ENCODE results near the gene PEX3. TPM values are rescaled to one million over a fixed set of nuclear protein-coding genes. Genes with fewer than 3 reads are reported as not detected.

Gene PEX3
- total RNA-seq, 6 donors from 2014 or later, result 3.4 to 18.5 (median 13.1) TPM

DNA sequence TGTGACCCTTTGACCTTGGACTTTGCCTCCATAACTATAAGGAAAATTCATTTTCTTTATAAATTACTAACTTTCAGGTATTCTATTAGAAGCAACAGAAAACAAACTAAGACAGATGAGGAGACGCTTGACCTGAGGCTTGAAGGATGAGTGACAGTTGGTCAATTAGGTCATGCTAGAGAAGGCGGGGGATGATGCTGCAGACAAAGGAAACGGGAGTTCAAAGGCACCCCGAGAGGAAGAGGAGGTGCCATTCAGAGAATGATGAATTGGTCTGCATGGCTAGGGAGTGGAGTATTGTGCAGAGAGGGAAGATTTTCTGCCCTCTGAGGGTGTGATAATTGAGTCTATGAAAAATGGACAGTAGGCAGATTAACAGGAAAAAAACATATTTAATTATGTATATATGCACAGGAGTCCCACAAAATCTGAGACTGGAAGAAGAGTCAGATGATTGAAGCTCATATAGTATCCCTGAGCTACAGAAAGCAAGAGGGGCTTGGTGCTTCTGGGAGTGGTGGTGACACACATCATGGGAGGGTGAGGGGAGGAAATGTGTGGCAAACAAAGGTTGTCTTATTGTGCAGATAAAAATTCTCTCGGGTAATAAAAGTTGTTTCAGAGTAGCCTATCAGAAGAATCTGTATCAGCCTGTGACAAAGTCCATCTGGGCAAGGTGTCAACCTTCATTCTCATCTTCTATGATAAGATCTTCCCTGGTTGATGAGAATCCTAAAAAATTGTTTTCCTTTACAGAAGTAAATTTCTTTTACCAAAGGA lies 81.3 kb downstream of the PEX3 start:
- no peaks in the 10 kb centered on the region for H3K9me3 ChIP-seq
- no peak for TF ChIP-seq CTCF (IDR thresholded peaks at IDR 0.05)
- no peak for TF ChIP-seq POLR2A (IDR thresholded peaks at IDR 0.05)
- TF ChIP-seq EP300 (IDR thresholded peaks at IDR 0.05), result no peak
- no peak for TF ChIP-seq POLR2AphosphoS5 (IDR thresholded peaks at IDR 0.05)

DNA sequence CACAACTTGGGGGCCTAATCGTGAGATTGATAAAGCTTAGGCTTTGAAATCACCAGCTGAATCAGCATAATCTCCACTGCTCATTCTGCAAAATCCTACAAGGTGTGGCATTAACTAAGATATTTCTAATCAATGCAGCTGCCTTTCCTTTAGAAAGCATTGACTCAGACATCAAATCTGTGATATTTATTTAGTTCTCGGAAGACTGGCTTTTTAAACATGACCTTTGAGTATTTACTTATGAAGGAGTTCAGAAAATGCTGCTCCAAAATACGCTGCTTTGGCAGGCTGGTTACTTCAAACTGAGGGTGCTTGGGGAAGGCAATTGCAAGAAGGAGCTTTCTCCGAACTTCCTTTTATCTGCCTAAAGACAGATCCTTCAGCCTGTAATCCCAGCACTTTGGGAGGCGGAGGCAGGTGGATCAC lies 84.6 kb downstream of the PEX3 start:
- no peaks in the 10 kb centered on the region for H3K9me3 ChIP-seq
- no peak overlapping the region for H3K27ac ChIP-seq
- WGBS, 2 donors, result 58 to 72% methylated on average over 5 of the region's 5 CpGs
- no peak for TF ChIP-seq EP300 (IDR thresholded peaks at IDR 0.05)
- no peaks in the 10 kb centered on the region for H3K27me3 ChIP-seq
- ATAC-seq (ENCODE audit: low FRiP score in 2 of 2) (no peak), DNase-seq (no peak)
- H3K4me1 ChIP-seq, result peaks cover 6 to 18% (median 13%) of the 10 kb centered on the region in 4 donors
- H3K4me3 ChIP-seq, result no peak overlapping the region
- no peaks in the 10 kb centered on the region for H3K36me3 ChIP-seq

More for the DNA sequence above, 81.3 kb downstream of the PEX3 start:
- 49 to 53% methylated on average over 5 of the region's 5 CpGs for WGBS, 2 donors
- H3K27me3 ChIP-seq, result no peaks in the 10 kb centered on the region
- peaks cover 0 to 7% (median 5%) of the 10 kb centered on the region in 4 donors for H3K4me1 ChIP-seq
- ATAC-seq (ENCODE audit: low FRiP score in 2 of 2) (no peak), DNase-seq (no peak)
- H3K4me3 ChIP-seq, result no peak overlapping the region
- H3K27ac ChIP-seq, result no peak overlapping the region
- no peaks in the 10 kb centered on the region for H3K36me3 ChIP-seq

DNA sequence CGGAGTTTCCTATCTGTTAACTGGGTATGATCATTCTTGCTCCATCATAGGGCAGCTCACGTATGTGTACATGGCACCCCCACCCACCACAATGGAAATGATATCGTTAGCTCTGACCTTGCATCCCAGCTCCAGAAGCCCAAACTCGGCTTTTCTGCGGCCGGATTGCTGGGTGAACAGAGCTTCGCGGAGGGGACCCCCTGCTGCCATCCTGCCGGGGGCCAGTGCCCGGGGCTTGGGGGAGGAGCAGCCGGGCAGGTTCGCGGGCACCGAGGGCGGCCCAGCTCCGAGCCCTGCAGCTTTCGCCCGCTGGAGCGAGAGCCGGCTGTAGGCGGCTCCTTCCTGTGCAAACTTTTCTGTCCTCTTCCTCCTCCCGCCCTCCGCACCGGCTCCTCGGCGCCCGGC lies 85.9 kb downstream of the PEX3 start:
- DNase-seq (peak; percentile 58 to 91), ATAC-seq (ENCODE audit: low FRiP score in 2 of 2) (peak; percentile 71 to 86)
- Histone ChIP-seq H3K4me1 (peaks cover 6 to 18% (median 13%) of the 10 kb centered on the region in 4 donors), H3K27ac (peak overlapping the region; percentile 59 to 86 (median 69)), H3K27me3 (no peaks in the 10 kb centered on the region), H3K36me3 (no peaks in the 10 kb centered on the region), H3K9me3 (no peaks in the 10 kb centered on the region), H3K4me3 (peak overlapping the region; percentile 46 to 72 (median 66))
- WGBS, 2 donors, result 2 to 6% methylated on average over 5 to 27 of the region's 27 CpGs
- TF ChIP-seq POLR2AphosphoS5 (IDR thresholded peaks at IDR 0.05), result no peak
- no peak for TF ChIP-seq EP300 (IDR thresholded peaks at IDR 0.05)
- no peak for TF ChIP-seq CTCF (IDR thresholded peaks at IDR 0.05)
- TF ChIP-seq POLR2A (IDR thresholded peaks at IDR 0.05), result no peak

DNA sequence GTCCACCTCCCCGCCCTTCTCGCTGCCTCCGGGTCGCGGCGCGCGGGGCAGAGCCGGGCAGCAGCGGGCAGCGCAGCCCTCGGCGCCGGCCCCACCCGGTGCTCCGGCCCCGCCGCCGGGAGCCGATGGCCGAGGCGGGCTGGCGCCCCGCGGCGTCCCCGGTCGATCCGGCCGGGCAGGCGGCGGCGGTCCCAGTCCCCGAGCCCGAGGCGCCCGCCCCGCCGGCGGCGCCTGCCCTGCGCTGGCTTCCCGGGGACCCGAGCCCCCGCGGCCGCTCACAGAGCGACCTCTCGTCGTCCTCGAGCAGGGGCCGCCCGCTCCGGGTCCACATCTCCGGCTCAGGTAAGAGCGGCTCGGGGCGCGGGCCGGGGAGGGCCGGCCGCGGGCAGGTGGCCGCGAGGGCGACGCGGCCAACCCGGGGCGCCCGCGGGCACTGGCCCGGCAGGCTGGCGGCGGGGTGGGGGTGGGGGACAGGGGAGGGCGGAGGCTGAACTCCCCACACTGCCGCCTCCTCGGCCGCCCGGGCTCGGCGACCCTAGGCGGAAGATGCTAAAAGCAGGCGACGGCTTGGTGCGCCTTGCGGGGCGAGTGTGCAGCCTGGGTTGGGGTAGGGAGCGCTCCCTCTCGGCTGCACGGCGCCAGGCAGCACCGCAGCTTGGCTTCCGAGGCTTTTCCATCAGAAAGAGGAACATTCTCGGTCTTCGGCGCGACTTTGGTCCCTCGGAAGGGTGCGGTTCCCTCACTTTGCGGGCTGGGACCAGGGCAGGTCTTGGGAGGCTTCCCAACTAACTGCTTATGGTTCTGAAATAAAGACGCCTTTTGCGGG lies 86.5 kb downstream of the PEX3 start:
- TF ChIP-seq POLR2AphosphoS5 (IDR thresholded peaks at IDR 0.05), result no peak
- no peak for TF ChIP-seq EP300 (IDR thresholded peaks at IDR 0.05)
- peak in 4 of 6 experiments; percentile 14 to 43 (median 28) for TF ChIP-seq CTCF (IDR thresholded peaks at IDR 0.05)
- no peaks in the 10 kb centered on the region for H3K9me3 ChIP-seq
- H3K36me3 ChIP-seq, result no peaks in the 10 kb centered on the region
- H3K4me3 ChIP-seq, result peak overlapping the region; percentile 57 to 72 (median 66)
- H3K27ac ChIP-seq, result peak overlapping the region; percentile 59 to 86 (median 69)
- WGBS, 2 donors, result 0 to 2% methylated on average over 3 to 63 of the region's 103 CpGs
- H3K27me3 ChIP-seq, result no peaks in the 10 kb centered on the region
- DNase-seq, result peak; percentile 68 to 92
- peaks cover 6 to 18% (median 13%) of the 10 kb centered on the region in 4 donors for H3K4me1 ChIP-seq
- ATAC-seq (ENCODE audit: low FRiP score in 2 of 2), result peak; percentile 76 to 85

DNA sequence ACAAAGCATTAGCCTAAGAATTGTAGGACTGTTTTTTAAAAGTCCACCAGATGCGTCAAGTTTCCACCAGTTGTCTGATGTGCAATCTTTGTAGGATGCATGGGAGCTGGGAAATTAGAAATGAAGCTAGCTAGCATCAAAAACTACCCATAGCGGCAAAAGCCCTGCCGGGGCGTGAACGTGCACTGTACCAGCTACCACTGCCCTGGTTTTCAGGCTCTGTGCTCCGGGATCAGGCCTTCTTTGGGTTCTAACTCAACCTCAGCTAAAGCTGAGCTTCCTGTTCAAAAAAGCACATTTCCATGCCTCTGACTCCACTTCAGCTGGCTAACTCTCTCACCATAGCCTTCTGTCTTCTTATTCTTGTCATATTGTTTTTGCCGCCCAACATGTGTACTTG lies 87.8 kb downstream of the PEX3 start:
- DNase-seq (no peak), ATAC-seq (ENCODE audit: low FRiP score in 2 of 2) (no peak)
- TF ChIP-seq CTCF (IDR thresholded peaks at IDR 0.05) (no peak), POLR2AphosphoS5 (IDR thresholded peaks at IDR 0.05) (no peak), POLR2A (IDR thresholded peaks at IDR 0.05) (no peak), EP300 (IDR thresholded peaks at IDR 0.05) (no peak)
- peaks cover 6 to 18% (median 13%) of the 10 kb centered on the region in 4 donors for H3K4me1 ChIP-seq
- H3K4me3 ChIP-seq, result no peak overlapping the region
- 93 to 95% methylated on average over 7 of the region's 7 CpGs for WGBS, 2 donors
- H3K27ac ChIP-seq, result no peak overlapping the region
- H3K9me3 ChIP-seq, result no peaks in the 10 kb centered on the region
- H3K36me3 ChIP-seq, result no peaks in the 10 kb centered on the region
- H3K27me3 ChIP-seq, result no peaks in the 10 kb centered on the region
